ENCODE results near the gene ZFYVE28. TPM values are rescaled to one million over a fixed set of nuclear protein-coding genes. Genes with fewer than 3 reads are reported as not detected.
A peak's percentile ranks its signal among the peaks of the same experiment; 100 is the strongest.

ZFYVE28 gene
- total and polyA plus RNA-seq, 2 of the 8 experiments (the other 6 are each of a cell fraction or from before 2014, with no cell fraction given): 1.7 to 4.9 TPM

DNA sequence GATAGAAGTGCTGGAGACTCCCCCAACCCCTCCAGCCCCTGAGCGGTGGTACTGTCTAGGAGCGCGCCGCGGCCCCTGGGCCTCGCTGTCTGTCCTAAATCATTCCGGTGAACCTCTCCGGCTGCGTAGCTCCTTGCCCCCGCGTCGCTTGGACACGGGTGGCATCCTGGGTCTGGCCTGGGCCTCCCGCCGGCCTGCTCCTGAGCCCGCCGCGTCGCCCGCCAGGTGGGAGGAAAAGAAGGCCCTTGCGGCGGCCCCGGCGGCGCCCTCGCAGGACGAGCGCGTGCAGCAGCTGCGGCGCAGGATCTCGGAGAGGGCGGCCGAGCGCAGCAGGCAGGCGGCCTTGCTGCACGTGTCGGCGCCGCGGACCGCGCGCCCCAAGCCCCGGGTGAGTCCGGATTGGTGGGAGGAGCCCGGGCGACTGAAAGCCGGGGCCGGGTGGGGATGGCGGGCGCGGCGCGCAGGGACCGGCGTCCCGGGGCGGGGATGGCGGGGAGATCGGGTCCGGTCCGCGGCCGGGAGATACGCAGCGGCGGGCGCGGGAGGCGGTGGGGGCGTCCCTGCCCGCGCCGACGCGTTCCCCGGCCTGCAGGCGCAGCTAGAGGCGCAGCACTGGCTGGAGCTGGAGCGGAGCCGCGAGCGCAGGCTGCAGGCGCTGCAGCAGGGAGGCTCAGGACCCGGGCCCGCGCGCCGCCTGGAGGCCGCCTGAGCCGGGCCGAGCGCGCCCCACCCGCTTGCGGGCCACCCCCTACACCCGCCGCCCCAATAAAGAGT is 44.0 kb upstream of the ZFYVE28 start (continued):
- no peak for TF ChIP-seq JUN (IDR thresholded peaks at IDR 0.05; ENCODE audit: low read depth, low read length)
- TF ChIP-seq, protein P1, sequence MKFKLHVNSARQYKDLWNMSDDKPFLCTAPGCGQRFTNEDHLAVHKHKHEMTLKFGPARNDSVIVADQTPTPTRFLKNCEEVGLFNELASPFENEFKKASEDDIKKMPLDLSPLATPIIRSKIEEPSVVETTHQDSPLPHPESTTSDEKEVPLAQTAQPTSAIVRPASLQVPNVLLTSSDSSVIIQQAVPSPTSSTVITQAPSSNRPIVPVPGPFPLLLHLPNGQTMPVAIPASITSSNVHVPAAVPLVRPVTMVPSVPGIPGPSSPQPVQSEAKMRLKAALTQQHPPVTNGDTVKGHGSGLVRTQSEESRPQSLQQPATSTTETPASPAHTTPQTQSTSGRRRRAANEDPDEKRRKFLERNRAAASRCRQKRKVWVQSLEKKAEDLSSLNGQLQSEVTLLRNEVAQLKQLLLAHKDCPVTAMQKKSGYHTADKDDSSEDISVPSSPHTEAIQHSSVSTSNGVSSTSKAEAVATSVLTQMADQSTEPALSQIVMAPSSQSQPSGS (IDR thresholded peaks at IDR 0.05; ENCODE audit: low read length): no peak
- TF ChIP-seq, protein P2, sequence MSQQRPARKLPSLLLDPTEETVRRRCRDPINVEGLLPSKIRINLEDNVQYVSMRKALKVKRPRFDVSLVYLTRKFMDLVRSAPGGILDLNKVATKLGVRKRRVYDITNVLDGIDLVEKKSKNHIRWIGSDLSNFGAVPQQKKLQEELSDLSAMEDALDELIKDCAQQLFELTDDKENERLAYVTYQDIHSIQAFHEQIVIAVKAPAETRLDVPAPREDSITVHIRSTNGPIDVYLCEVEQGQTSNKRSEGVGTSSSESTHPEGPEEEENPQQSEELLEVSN (IDR thresholded peaks at IDR 0.05): peak; percentile 92
- TF ChIP-seq TBP (IDR thresholded peaks at IDR 0.05; ENCODE audit: low read depth, low read length): no peak; the same call in 1 of the 2 replicates
- TF ChIP-seq TCF12 (IDR thresholded peaks at IDR 0.05; ENCODE audit: low read depth, low read length): no peak
- TF ChIP-seq, protein P3, sequence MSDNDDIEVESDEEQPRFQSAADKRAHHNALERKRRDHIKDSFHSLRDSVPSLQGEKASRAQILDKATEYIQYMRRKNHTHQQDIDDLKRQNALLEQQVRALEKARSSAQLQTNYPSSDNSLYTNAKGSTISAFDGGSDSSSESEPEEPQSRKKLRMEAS (IDR thresholded peaks at IDR 0.05): peak; percentile 97
- TF ChIP-seq, protein P4, sequence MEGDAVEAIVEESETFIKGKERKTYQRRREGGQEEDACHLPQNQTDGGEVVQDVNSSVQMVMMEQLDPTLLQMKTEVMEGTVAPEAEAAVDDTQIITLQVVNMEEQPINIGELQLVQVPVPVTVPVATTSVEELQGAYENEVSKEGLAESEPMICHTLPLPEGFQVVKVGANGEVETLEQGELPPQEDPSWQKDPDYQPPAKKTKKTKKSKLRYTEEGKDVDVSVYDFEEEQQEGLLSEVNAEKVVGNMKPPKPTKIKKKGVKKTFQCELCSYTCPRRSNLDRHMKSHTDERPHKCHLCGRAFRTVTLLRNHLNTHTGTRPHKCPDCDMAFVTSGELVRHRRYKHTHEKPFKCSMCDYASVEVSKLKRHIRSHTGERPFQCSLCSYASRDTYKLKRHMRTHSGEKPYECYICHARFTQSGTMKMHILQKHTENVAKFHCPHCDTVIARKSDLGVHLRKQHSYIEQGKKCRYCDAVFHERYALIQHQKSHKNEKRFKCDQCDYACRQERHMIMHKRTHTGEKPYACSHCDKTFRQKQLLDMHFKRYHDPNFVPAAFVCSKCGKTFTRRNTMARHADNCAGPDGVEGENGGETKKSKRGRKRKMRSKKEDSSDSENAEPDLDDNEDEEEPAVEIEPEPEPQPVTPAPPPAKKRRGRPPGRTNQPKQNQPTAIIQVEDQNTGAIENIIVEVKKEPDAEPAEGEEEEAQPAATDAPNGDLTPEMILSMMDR (IDR thresholded peaks at IDR 0.05; ENCODE audit: control extremely low read depth in 1 of 3, insufficient read depth in 1 of 3, low read depth in 1 of 3, low read length in 3 of 3): peak in 2 of 3 experiments; percentile 43 to 50; a peak in 3 of 4 replicates
- no peak for TF ChIP-seq EZH2 (IDR thresholded peaks at IDR 0.05; ENCODE audit: low read depth, low read length, severe bottlenecking)
- no peak for TF ChIP-seq EGR1 (IDR thresholded peaks at IDR 0.05; ENCODE audit: borderline replicate concordance, low read depth, low read length)
- TF ChIP-seq TAF7 (optimal IDR thresholded peaks at IDR 0.05; ENCODE audit: borderline replicate concordance, low read depth, low read length): no peak
- TF ChIP-seq MAFK (IDR thresholded peaks at IDR 0.05; ENCODE audit: low read depth, low read length): no peak
- no peak for TF ChIP-seq SP1 (IDR thresholded peaks at IDR 0.05; ENCODE audit: low read depth, low read length)
- no peak; the same call in 1 of the 2 replicates for TF ChIP-seq CREB1 (IDR thresholded peaks at IDR 0.05)
- no peak for TF ChIP-seq RXRA (IDR thresholded peaks at IDR 0.05; ENCODE audit: insufficient read depth, low read depth, low read length)

Measured in H1 (cell line).